AG10803 (cell line): ENCODE measurements around the gene RAB5IF.
"Not testable (repeated sequence)": the region's sequence is repeated elsewhere in the genome, so short reads cannot be mapped to it uniquely, and the experiment has no call there.

Source experiments
- DNase-seq: peaks from one replicate; pipeline ENCODE4 v3.0.0; 2010; ENCODE audit warnings: low read depth
- H3K4me3 ChIP-seq: 2 replicates; pipeline ENCODE4 v1.5.1; 2011; ENCODE audit warnings: mild to moderate bottlenecking, low read length, control low read depth
- TF ChIP-seq, protein P1 (sequence below): conservative IDR thresholded peaks from 2 replicates; pipeline ENCODE4 v1.5.1; 2011; ENCODE audit warnings: mild to moderate bottlenecking, low read length, control low read depth, inconsistent platforms

The RAB5IF gene

DNA sequence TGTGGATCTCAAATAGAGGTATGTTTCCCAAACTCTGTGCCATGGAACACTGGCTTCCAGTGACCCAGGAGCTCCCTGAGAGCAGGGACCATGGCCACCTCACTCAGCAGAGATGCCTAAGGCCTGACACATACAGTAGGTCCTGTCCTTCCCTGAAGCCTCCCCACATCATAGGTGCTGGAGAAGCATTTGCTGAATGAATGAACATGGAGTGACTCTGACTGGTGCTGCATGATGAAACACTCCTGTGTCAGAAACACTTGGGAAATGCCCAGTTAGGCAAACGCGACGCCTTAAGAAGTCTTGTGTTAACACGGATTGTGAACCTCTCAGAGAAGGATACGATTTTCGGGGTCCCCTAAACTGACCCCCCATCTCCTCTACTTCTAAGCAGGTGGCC, 26.1 kb downstream of the RAB5IF start:
- DNase-seq, result peak; percentile 6
- no peak overlapping the region for H3K4me3 ChIP-seq
- TF ChIP-seq, protein P1, sequence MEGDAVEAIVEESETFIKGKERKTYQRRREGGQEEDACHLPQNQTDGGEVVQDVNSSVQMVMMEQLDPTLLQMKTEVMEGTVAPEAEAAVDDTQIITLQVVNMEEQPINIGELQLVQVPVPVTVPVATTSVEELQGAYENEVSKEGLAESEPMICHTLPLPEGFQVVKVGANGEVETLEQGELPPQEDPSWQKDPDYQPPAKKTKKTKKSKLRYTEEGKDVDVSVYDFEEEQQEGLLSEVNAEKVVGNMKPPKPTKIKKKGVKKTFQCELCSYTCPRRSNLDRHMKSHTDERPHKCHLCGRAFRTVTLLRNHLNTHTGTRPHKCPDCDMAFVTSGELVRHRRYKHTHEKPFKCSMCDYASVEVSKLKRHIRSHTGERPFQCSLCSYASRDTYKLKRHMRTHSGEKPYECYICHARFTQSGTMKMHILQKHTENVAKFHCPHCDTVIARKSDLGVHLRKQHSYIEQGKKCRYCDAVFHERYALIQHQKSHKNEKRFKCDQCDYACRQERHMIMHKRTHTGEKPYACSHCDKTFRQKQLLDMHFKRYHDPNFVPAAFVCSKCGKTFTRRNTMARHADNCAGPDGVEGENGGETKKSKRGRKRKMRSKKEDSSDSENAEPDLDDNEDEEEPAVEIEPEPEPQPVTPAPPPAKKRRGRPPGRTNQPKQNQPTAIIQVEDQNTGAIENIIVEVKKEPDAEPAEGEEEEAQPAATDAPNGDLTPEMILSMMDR, result no peak

GRCh38 chr20:36632147-36632486, 26.5 kb downstream of the RAB5IF start:
- TF ChIP-seq, protein P1, result no peak
- no peak for DNase-seq

GRCh38 chr20:36632487-36633284, 27.1 kb downstream of the RAB5IF start:
- H3K4me3 ChIP-seq, result no peak overlapping the region
- no peak for DNase-seq
- TF ChIP-seq, protein P1, result no peak

More at GRCh38 chr20:36632147-36632486, 26.5 kb downstream of the RAB5IF start:
- no peak overlapping the region for H3K4me3 ChIP-seq

DNA sequence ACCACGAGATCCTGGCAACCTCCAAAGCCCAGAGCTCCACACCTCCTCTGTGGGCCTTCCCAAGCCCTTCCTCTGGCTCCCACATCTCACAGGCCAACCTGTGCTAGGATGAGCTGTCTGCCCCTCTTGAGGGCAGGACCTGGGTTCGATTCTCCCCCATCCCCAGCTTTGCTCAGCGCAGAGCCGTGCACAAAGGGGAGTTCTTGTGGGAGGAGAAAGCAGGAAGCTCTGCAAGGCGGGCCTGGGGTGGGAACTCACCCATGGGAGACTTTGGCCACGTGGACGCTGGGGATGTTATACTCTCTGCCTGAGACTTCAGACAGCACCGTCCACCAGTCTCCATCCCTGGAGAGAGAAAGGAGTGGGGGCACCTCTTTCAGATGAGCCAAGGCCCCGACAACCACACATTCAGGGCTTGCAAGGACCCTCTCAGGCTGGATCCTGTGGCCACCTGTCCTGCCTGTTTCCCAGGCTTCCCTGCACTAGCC, 27.8 kb downstream of the RAB5IF start:
- no peak overlapping the region for H3K4me3 ChIP-seq
- TF ChIP-seq, protein P1, result no peak
- no peak for DNase-seq

- H3K4me3 ChIP-seq, result no peak overlapping the region
Measured at GRCh38 chr20:36634342-36634741, 28.8 kb downstream of the RAB5IF start.

GRCh38 chr20:36638876-36639400, 33.4 kb downstream of the RAB5IF start:
- DNase-seq, result not testable (repeated sequence)

More at GRCh38 chr20:36634342-36634741, 28.8 kb downstream of the RAB5IF start:
- TF ChIP-seq, protein P1, result no peak
- DNase-seq, result no peak

GRCh38 chr20:36641506-36641843, 35.9 kb downstream of the RAB5IF start:
- DNase-seq, result no peak
- H3K4me3 ChIP-seq, result no peak overlapping the region
- TF ChIP-seq, protein P1, result no peak

More at GRCh38 chr20:36638876-36639400, 33.4 kb downstream of the RAB5IF start:
- H3K4me3 ChIP-seq, result not testable (repeated sequence)
